Measurements from ENCODE around the gene IL17REL.

Gene IL17REL

DNA sequence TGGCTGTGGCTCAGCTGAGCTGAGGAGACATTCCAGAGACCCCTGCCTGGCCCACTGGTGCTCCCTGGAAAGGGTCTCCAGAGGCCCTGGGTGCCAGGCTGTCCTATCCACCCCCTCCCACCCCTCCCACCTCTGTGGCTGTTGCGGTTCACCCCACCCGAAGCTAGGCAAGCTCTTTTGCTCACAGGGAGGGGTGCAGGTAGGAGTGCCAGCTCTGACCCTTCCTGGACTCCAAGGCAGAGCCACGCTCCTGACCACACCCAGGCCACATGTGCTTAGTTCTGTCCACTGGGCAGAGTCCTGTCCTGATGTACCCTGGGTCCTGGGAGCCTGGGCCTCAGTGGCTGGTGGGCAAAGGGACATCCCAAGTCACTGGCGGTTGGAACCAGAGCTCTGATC, 16.4 kb downstream of the IL17REL start:
- no peak overlapping the region for H2AFZ ChIP-seq (ENCODE audit: low read length)
- H3K79me2 ChIP-seq (ENCODE audit: insufficient read depth, low read length), result no peaks in the 10 kb centered on the region
- H3K4me2 ChIP-seq (ENCODE audit: low read length), result no peak overlapping the region
- no peaks in the 10 kb centered on the region for H3K9me2 ChIP-seq (ENCODE audit: low read depth, low read length)
- H3K27ac ChIP-seq (ENCODE audit: low read depth, low read length, poor library complexity, severe bottlenecking), result no peak overlapping the region
- H3K9me3 ChIP-seq (ENCODE audit: low read length), result peaks cover 3% of the 10 kb centered on the region
- H3K4me3 ChIP-seq (ENCODE audit: low read depth, low read length, poor library complexity, severe bottlenecking), result no peak overlapping the region
- H3K27me3 ChIP-seq (ENCODE audit: insufficient read depth, low read length), result peaks cover 5% of the 10 kb centered on the region; the same call in 1 of the 2 replicates
- H4K20me1 ChIP-seq (ENCODE audit: insufficient read depth, low read length), result no peaks in the 10 kb centered on the region
- no peak for TF ChIP-seq EZH2 (IDR thresholded peaks at IDR 0.05; ENCODE audit: borderline replicate concordance, low read length)
- TF ChIP-seq, protein P1, sequence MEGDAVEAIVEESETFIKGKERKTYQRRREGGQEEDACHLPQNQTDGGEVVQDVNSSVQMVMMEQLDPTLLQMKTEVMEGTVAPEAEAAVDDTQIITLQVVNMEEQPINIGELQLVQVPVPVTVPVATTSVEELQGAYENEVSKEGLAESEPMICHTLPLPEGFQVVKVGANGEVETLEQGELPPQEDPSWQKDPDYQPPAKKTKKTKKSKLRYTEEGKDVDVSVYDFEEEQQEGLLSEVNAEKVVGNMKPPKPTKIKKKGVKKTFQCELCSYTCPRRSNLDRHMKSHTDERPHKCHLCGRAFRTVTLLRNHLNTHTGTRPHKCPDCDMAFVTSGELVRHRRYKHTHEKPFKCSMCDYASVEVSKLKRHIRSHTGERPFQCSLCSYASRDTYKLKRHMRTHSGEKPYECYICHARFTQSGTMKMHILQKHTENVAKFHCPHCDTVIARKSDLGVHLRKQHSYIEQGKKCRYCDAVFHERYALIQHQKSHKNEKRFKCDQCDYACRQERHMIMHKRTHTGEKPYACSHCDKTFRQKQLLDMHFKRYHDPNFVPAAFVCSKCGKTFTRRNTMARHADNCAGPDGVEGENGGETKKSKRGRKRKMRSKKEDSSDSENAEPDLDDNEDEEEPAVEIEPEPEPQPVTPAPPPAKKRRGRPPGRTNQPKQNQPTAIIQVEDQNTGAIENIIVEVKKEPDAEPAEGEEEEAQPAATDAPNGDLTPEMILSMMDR (IDR thresholded peaks at IDR 0.05; ENCODE audit: low read length), result no peak
- H3K36me3 ChIP-seq (ENCODE audit: insufficient read depth, low read length), result peaks cover under 1% of the 10 kb centered on the region; the same call in 1 of the 2 replicates
- no peak overlapping the region for H3K9ac ChIP-seq (ENCODE audit: low read length)
- H3K4me1 ChIP-seq (ENCODE audit: insufficient read depth, low read length, severe bottlenecking), result no peaks in the 10 kb centered on the region
- no peaks in the 10 kb centered on the region for H3F3A ChIP-seq (ENCODE audit: insufficient read depth, low read length)

- no peak overlapping the region for H3K4me3 ChIP-seq (ENCODE audit: low read depth, low read length, poor library complexity, severe bottlenecking)
- H3K4me1 ChIP-seq (ENCODE audit: insufficient read depth, low read length, severe bottlenecking), result no peaks in the 10 kb centered on the region
- H3K79me2 ChIP-seq (ENCODE audit: insufficient read depth, low read length), result no peaks in the 10 kb centered on the region
- no peaks in the 10 kb centered on the region for H3F3A ChIP-seq (ENCODE audit: insufficient read depth, low read length)
- H3K4me2 ChIP-seq (ENCODE audit: low read length), result no peak overlapping the region
- no peaks in the 10 kb centered on the region for H4K20me1 ChIP-seq (ENCODE audit: insufficient read depth, low read length)
- H3K9me2 ChIP-seq (ENCODE audit: low read depth, low read length), result no peaks in the 10 kb centered on the region
- H2AFZ ChIP-seq (ENCODE audit: low read length), result no peak overlapping the region
- no peak overlapping the region for H3K9ac ChIP-seq (ENCODE audit: low read length)
- peaks cover 3% of the 10 kb centered on the region; the same call in 1 of the 2 replicates for H3K36me3 ChIP-seq (ENCODE audit: insufficient read depth, low read length)
- peaks cover 8% of the 10 kb centered on the region; the same call in 1 of the 2 replicates for H3K27me3 ChIP-seq (ENCODE audit: insufficient read depth, low read length)
- H3K9me3 ChIP-seq (ENCODE audit: low read length), result peaks cover 8% of the 10 kb centered on the region
- no peak overlapping the region for H3K27ac ChIP-seq (ENCODE audit: low read depth, low read length, poor library complexity, severe bottlenecking)
- TF ChIP-seq, protein P1 (IDR thresholded peaks at IDR 0.05; ENCODE audit: low read length), result no peak
- no peak for TF ChIP-seq EZH2 (IDR thresholded peaks at IDR 0.05; ENCODE audit: borderline replicate concordance, low read length)
Measured at GRCh38 chr22:49995361-49996118, 17.0 kb downstream of the IL17REL start.

DNA sequence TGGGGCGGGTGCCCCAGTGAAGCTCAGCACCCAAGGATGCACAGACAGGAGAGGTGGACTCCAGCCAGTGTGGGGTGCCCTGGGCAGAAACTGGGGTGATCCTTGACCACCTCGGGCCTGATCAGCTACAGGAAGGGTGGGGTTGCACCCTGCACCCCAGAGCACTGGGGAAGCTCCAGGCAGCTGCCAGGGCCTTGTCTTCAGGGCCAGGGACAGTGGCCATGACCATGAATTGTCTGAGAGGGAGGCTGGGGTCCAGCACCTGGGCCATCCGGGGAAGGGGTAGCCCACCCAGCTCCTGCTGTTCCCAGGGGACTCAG, 17.6 kb downstream of the IL17REL start:
- H2AFZ ChIP-seq (ENCODE audit: low read length), result no peak overlapping the region
- no peaks in the 10 kb centered on the region for H3F3A ChIP-seq (ENCODE audit: insufficient read depth, low read length)
- no peak overlapping the region for H3K4me3 ChIP-seq (ENCODE audit: low read depth, low read length, poor library complexity, severe bottlenecking)
- no peak overlapping the region for H3K27ac ChIP-seq (ENCODE audit: low read depth, low read length, poor library complexity, severe bottlenecking)
- TF ChIP-seq, protein P1 (IDR thresholded peaks at IDR 0.05; ENCODE audit: low read length), result no peak
- TF ChIP-seq EZH2 (IDR thresholded peaks at IDR 0.05; ENCODE audit: borderline replicate concordance, low read length), result no peak
- no peaks in the 10 kb centered on the region for H3K79me2 ChIP-seq (ENCODE audit: insufficient read depth, low read length)
- no peaks in the 10 kb centered on the region for H4K20me1 ChIP-seq (ENCODE audit: insufficient read depth, low read length)
- peaks cover 8% of the 10 kb centered on the region; the same call in 1 of the 2 replicates for H3K27me3 ChIP-seq (ENCODE audit: insufficient read depth, low read length)
- H3K9ac ChIP-seq (ENCODE audit: low read length), result no peak overlapping the region
- no peaks in the 10 kb centered on the region for H3K4me1 ChIP-seq (ENCODE audit: insufficient read depth, low read length, severe bottlenecking)
- no peaks in the 10 kb centered on the region for H3K9me2 ChIP-seq (ENCODE audit: low read depth, low read length)
- H3K9me3 ChIP-seq (ENCODE audit: low read length), result peaks cover 8% of the 10 kb centered on the region
- peaks cover 3% of the 10 kb centered on the region; the same call in 1 of the 2 replicates for H3K36me3 ChIP-seq (ENCODE audit: insufficient read depth, low read length)
- H3K4me2 ChIP-seq (ENCODE audit: low read length), result no peak overlapping the region

All from OCI-LY1 (cell line).